Naive thymus-derived CD4-positive, alpha-beta T cell (primary cell): Measurements from ENCODE around the gene ADAMTS15. TPM values are rescaled to one million over a fixed set of nuclear protein-coding genes. Genes with fewer than 3 reads are reported as not detected.

Source experiments
- ATAC-seq: fragments of 150-1000 bp; cut with Tn5 transposase; 2 replicates; pipeline ENCODE4 v1.10.0; 2021; ENCODE audit warnings: mild to moderate bottlenecking, moderate library complexity
- CTCF ChIA-PET: fragments of 350-600 bp; sonication (Branson Sonifier 250); formaldehyde crosslinking; loops from one replicate; lab custom pipeline; 2021; ENCODE audit warnings: antibody characterized with exemption; lab: Charles Lee
- POLR2A ChIA-PET: fragments of 350-600 bp; sonication (Branson Sonifier 250); formaldehyde crosslinking; loops from one replicate; lab custom pipeline; 2021; ENCODE audit warnings: antibody characterized with exemption, inconsistent platforms; lab: Charles Lee
- DNase-seq, 9 donors: peaks; one replicate each; pipeline versions ENCODE4 v3.0.0 to v3.0.0-alpha.2; 2020 to 2022; ENCODE audit warnings: mixed read lengths in 1 of 9
- H3K27ac ChIP-seq: one replicate; pipeline ENCODE4 v1.7.0; 2013; ENCODE audit warnings: mild to moderate bottlenecking, low read depth, low read length, moderate library complexity
- H3K27me3 ChIP-seq, 2 donors: one replicate each; pipeline ENCODE4 v1.7.0; 2013; ENCODE audit warnings: low read length in 2 of 2, mild to moderate bottlenecking in 2 of 2, moderate library complexity in 2 of 2; ENCODE audit not compliant: control insufficient read depth in 2 of 2, insufficient read depth in 2 of 2
- H3K36me3 ChIP-seq, 3 experiments: 1 replicate in 2 of 3; 2 replicates in 1 of 3; pipeline ENCODE4 v1.7.0; 2013; ENCODE audit warnings: low read length in 3 of 3, mild to moderate bottlenecking in 3 of 3, moderate library complexity in 1 of 3; ENCODE audit not compliant: insufficient read depth in 3 of 3, control insufficient read depth in 2 of 3
- H3K4me1 ChIP-seq, 2 donors: one replicate each; pipeline ENCODE4 v1.7.0; 2013; ENCODE audit warnings: low read length in 2 of 2, mild to moderate bottlenecking in 2 of 2, moderate library complexity in 1 of 2; ENCODE audit not compliant: control insufficient read depth in 2 of 2, insufficient read depth in 2 of 2
- H3K4me3 ChIP-seq: 2 replicates; pipeline ENCODE4 v1.7.0; 2013; ENCODE audit warnings: mild to moderate bottlenecking, low read length
- H3K9me3 ChIP-seq, 3 experiments: 1 replicate in 2 of 3; 2 replicates in 1 of 3; pipeline ENCODE4 v1.7.0; 2013; ENCODE audit warnings: low read length in 3 of 3; ENCODE audit not compliant: control insufficient read depth in 2 of 3
- H3K27ac Mint-ChIP-seq, 9 donors: one replicate each; pipeline ENCODE4 v1.8.0; 2020 to 2022; ENCODE audit warnings: mixed read lengths in 9 of 9, mild to moderate bottlenecking in 8 of 9, moderate library complexity in 5 of 9, inconsistent platforms in 2 of 9
- H3K27me3 Mint-ChIP-seq, 5 donors: one replicate each; pipeline ENCODE4 v1.8.0; 2021 to 2022; ENCODE audit warnings: mixed read lengths in 5 of 5, mild to moderate bottlenecking in 1 of 5
- H3K36me3 Mint-ChIP-seq, 5 donors: one replicate each; pipeline ENCODE4 v1.8.0; 2020 to 2022; ENCODE audit warnings: mixed read lengths in 5 of 5, mild to moderate bottlenecking in 3 of 5, inconsistent platforms in 1 of 5
- H3K4me1 Mint-ChIP-seq, 7 donors: one replicate each; pipeline ENCODE4 v1.8.0; 2020 to 2022; ENCODE audit warnings: mixed read lengths in 7 of 7, mild to moderate bottlenecking in 3 of 7, inconsistent platforms in 1 of 7
- H3K4me3 Mint-ChIP-seq, 10 donors: one replicate each; pipeline ENCODE4 v1.8.0; 2020 to 2022; ENCODE audit warnings: mild to moderate bottlenecking in 10 of 10, mixed read lengths in 10 of 10, moderate library complexity in 6 of 10, inconsistent platforms in 2 of 10
- H3K9me3 Mint-ChIP-seq, 11 donors: one replicate each; pipeline ENCODE4 v1.8.0; 2020 to 2022; ENCODE audit warnings: mixed read lengths in 11 of 11, mild to moderate bottlenecking in 4 of 11, inconsistent platforms in 1 of 11, moderate library complexity in 1 of 11
- intact Hi-C, 2 donors: fragments of 100-400 bp; cut with micrococcal nuclease; formaldehyde crosslinking; loops; one replicate each; pipeline ENCODE4 v1.15.1; 2023
- polyA plus RNA-seq, 2 donors: library from polyadenylated mRNA; unstranded; fragments of 300-500 nt; fragmentation: Illumina TruSeq; gene quantifications; one replicate each; pipeline ENCODE4 v1.2.3, GENCODE V29; 2021
- total RNA-seq, 6 experiments: library from RNA in 5 of 6; stranded (reverse) in 5 of 6; gene quantifications; 1 replicate in 5 of 6; 2 replicates in 1 of 6; pipeline ENCODE4 v1.2.3 and lab custom pipeline; 2021 to 2026

Gene ADAMTS15
- total and polyA plus RNA-seq, 7 experiments from 2014 or later, result 0.12 TPM; not detected in 6

GRCh38 chr11:130490682-130491449, 42.4 kb downstream of the ADAMTS15 start:
- intact Hi-C loops, result no loop called here
- peaks cover 0 to 2% of the 10 kb centered on the region in 2 donors for H3K27me3 ChIP-seq
- no peak overlapping the region for H3K27ac ChIP-seq
- Mint-ChIP-seq H3K4me1 (peaks cover 0 to 7% (median 0%) of the 10 kb centered on the region in 7 donors), H3K4me3 (no peak overlapping the region), H3K36me3 (no peaks in the 10 kb centered on the region), H3K9me3 (no peaks in the 10 kb centered on the region), H3K27me3 (peaks cover 2 to 29% (median 11%) of the 10 kb centered on the region in 5 donors), H3K27ac (no peak overlapping the region)
- no peaks in the 10 kb centered on the region for H3K4me1 ChIP-seq
- H3K36me3 ChIP-seq, result no peaks in the 10 kb centered on the region
- ChIA-PET CTCF (no interaction called here), POLR2A (no interaction called here)
- no peak for DNase-seq
- H3K4me3 ChIP-seq, result no peak overlapping the region
- H3K9me3 ChIP-seq, result no peaks in the 10 kb centered on the region
- ATAC-seq, result no peak

- Mint-ChIP-seq H3K9me3 (peaks cover 0 to 13% (median 2%) of the 10 kb centered on the region in 11 donors), H3K27ac (no peak overlapping the region), H3K4me1 (no peaks in the 10 kb centered on the region), H3K36me3 (no peaks in the 10 kb centered on the region), H3K4me3 (no peak overlapping the region), H3K27me3 (peaks cover 14 to 33% (median 30%) of the 10 kb centered on the region in 5 donors)
- ATAC-seq (no peak), DNase-seq (no peak)
- Histone ChIP-seq H3K4me3 (no peak overlapping the region), H3K36me3 (no peaks in the 10 kb centered on the region), H3K27me3 (no peaks in the 10 kb centered on the region), H3K27ac (no peak overlapping the region), H3K4me1 (no peaks in the 10 kb centered on the region), H3K9me3 (no peaks in the 10 kb centered on the region)
- ChIA-PET CTCF (no interaction called here), POLR2A (no interaction called here)
- intact Hi-C loops, result no loop called here
Observed at GRCh38 chr11:130498181-130498580, 49.7 kb downstream of the ADAMTS15 start.

- Mint-ChIP-seq H3K27me3 (peaks cover 18 to 46% (median 25%) of the 10 kb centered on the region in 5 donors), H3K4me3 (no peak overlapping the region)
Observed at GRCh38 chr11:130499828-130500227, 51.4 kb downstream of the ADAMTS15 start.

GRCh38 chr11:130504317-130504716, 55.9 kb downstream of the ADAMTS15 start:
- ATAC-seq, result no peak
- H3K4me3 Mint-ChIP-seq, result no peak overlapping the region
- H3K4me1 Mint-ChIP-seq, result no peaks in the 10 kb centered on the region
- H3K9me3 Mint-ChIP-seq, result peaks cover 5 to 51% (median 20%) of the 10 kb centered on the region in 11 donors
- DNase-seq, result no peak
- ChIA-PET POLR2A (no interaction called here), CTCF (no interaction called here)
- Histone ChIP-seq H3K4me3 (no peak overlapping the region), H3K27me3 (no peaks in the 10 kb centered on the region), H3K4me1 (no peaks in the 10 kb centered on the region), H3K36me3 (no peaks in the 10 kb centered on the region), H3K27ac (no peak overlapping the region), H3K9me3 (peaks cover 0 to 11% (median 0%) of the 10 kb centered on the region in 3 experiments)
- no peak overlapping the region for H3K27ac Mint-ChIP-seq
- intact Hi-C loops, result no loop called here
- H3K36me3 Mint-ChIP-seq, result peaks cover 0 to 11% (median 0%) of the 10 kb centered on the region in 5 donors
- H3K27me3 Mint-ChIP-seq, result peaks cover 13 to 53% (median 23%) of the 10 kb centered on the region in 5 donors

More at GRCh38 chr11:130499828-130500227, 51.4 kb downstream of the ADAMTS15 start:
- H3K4me1 ChIP-seq, result no peaks in the 10 kb centered on the region
- no peaks in the 10 kb centered on the region for H3K36me3 Mint-ChIP-seq
- DNase-seq (no peak), ATAC-seq (no peak)
- H3K27me3 ChIP-seq, result no peaks in the 10 kb centered on the region
- peaks cover 0 to 25% (median 8%) of the 10 kb centered on the region in 11 donors for H3K9me3 Mint-ChIP-seq
- H3K27ac ChIP-seq, result no peak overlapping the region
- intact Hi-C loops, result no loop called here
- no peak overlapping the region for H3K27ac Mint-ChIP-seq
- H3K4me3 ChIP-seq, result no peak overlapping the region
- ChIA-PET CTCF (no interaction called here), POLR2A (no interaction called here)
- no peaks in the 10 kb centered on the region for H3K4me1 Mint-ChIP-seq
- no peaks in the 10 kb centered on the region for H3K36me3 ChIP-seq
- H3K9me3 ChIP-seq, result no peaks in the 10 kb centered on the region

- ChIA-PET CTCF (no interaction called here), POLR2A (no interaction called here)
- DNase-seq (no peak), ATAC-seq (no peak)
- no peak overlapping the region for H3K4me3 ChIP-seq
- Mint-ChIP-seq H3K27ac (no peak overlapping the region), H3K27me3 (peaks cover 0 to 36% (median 10%) of the 10 kb centered on the region in 5 donors), H3K4me3 (no peak overlapping the region), H3K4me1 (no peaks in the 10 kb centered on the region), H3K36me3 (peaks cover 0 to 11% (median 0%) of the 10 kb centered on the region in 5 donors), H3K9me3 (peaks cover 6 to 46% (median 15%) of the 10 kb centered on the region in 11 donors)
- no peaks in the 10 kb centered on the region for H3K4me1 ChIP-seq
- peaks cover 0 to 11% (median 0%) of the 10 kb centered on the region in 3 experiments for H3K9me3 ChIP-seq
- no peaks in the 10 kb centered on the region for H3K27me3 ChIP-seq
- no peaks in the 10 kb centered on the region for H3K36me3 ChIP-seq
- no peak overlapping the region for H3K27ac ChIP-seq
- intact Hi-C loops, result no loop called here
Observed at GRCh38 chr11:130508913-130509312, 60.5 kb downstream of the ADAMTS15 start.

GRCh38 chr11:130509942-130510341, 61.5 kb downstream of the ADAMTS15 start:
- ATAC-seq (no peak), DNase-seq (no peak)
- Mint-ChIP-seq H3K4me1 (no peaks in the 10 kb centered on the region), H3K4me3 (no peak overlapping the region), H3K27ac (no peak overlapping the region), H3K27me3 (peaks cover 2 to 33% (median 8%) of the 10 kb centered on the region in 5 donors), H3K9me3 (peaks cover 6 to 37% (median 14%) of the 10 kb centered on the region in 11 donors), H3K36me3 (peaks cover 0 to 11% (median 0%) of the 10 kb centered on the region in 5 donors)
- ChIA-PET POLR2A (no interaction called here), CTCF (no interaction called here)
- no peak overlapping the region for H3K4me3 ChIP-seq
- H3K4me1 ChIP-seq, result no peaks in the 10 kb centered on the region
- no peak overlapping the region for H3K27ac ChIP-seq
- H3K36me3 ChIP-seq, result no peaks in the 10 kb centered on the region
- H3K27me3 ChIP-seq, result no peaks in the 10 kb centered on the region
- intact Hi-C loops, result no loop called here
- peaks cover 0 to 11% (median 0%) of the 10 kb centered on the region in 3 experiments for H3K9me3 ChIP-seq
